Neural cell (in vitro differentiated cells): Measurements from ENCODE around the gene ATP2B2. TPM values are rescaled to one million over a fixed set of nuclear protein-coding genes. Genes with fewer than 3 reads are reported as not detected.

ENCODE experiments used
- H2AFZ ChIP-seq: fragments of 200-600, 300-800 bp; sonication (generic), shearing (Covaris generic); 2 replicates; pipeline ENCODE4 v1.6.0; 2014; ENCODE audit warnings: low read depth, mild to moderate bottlenecking, antibody characterized with exemption, low read length, moderate library complexity
- H3F3A ChIP-seq: fragments of 200-600 bp; shearing (Covaris generic); 2 replicates; pipeline ENCODE4 v1.6.1; 2016; ENCODE audit warnings: mild to moderate bottlenecking, moderate library complexity, mixed read lengths, antibody characterized with exemption, low read length; ENCODE audit not compliant: insufficient read depth, poor library complexity, severe bottlenecking
- H3K27ac ChIP-seq: fragments of 200-600, 300-800 bp; sonication (generic), shearing (Covaris generic); 2 replicates; pipeline ENCODE4 v1.5.1; 2014; ENCODE audit warnings: mild to moderate bottlenecking, low read length, moderate library complexity
- H3K27me3 ChIP-seq: fragments of 300-800, 200-600 bp; sonication (generic), shearing (Covaris generic); 2 replicates; pipeline ENCODE4 v1.6.0; 2014; ENCODE audit warnings: mild to moderate bottlenecking, low read depth, low read length, moderate library complexity; ENCODE audit not compliant: insufficient read depth
- H3K36me3 ChIP-seq: fragments of 300-800, 200-600 bp; sonication (generic), shearing (Covaris generic); 2 replicates; pipeline ENCODE4 v1.5.1; 2014; ENCODE audit warnings: mild to moderate bottlenecking, antibody characterized with exemption, low read length, moderate library complexity; ENCODE audit not compliant: insufficient read depth
- H3K4me2 ChIP-seq: fragments of 300-800, 200-600 bp; sonication (generic), shearing (Covaris generic); 2 replicates; pipeline ENCODE4 v1.6.0; 2014; ENCODE audit warnings: mild to moderate bottlenecking, low read length
- H3K4me3 ChIP-seq: fragments of 300-800, 200-600 bp; sonication (generic), shearing (Covaris generic); 2 replicates; pipeline ENCODE4 v1.5.1; 2014; ENCODE audit warnings: mild to moderate bottlenecking, low read length, moderate library complexity
- H3K79me2 ChIP-seq: fragments of 200-600 bp; shearing (Covaris generic); replicated peaks from 2 replicates; pipeline ENCODE4 v1.6.0; 2014; ENCODE audit warnings: mild to moderate bottlenecking, low read length, moderate library complexity; ENCODE audit not compliant: insufficient read depth
- H3K9ac ChIP-seq: fragments of 300-800, 200-600 bp; sonication (generic), shearing (Covaris generic); 2 replicates; pipeline ENCODE4 v1.6.1; 2016; ENCODE audit warnings: mild to moderate bottlenecking, low read length, mixed read lengths
- H3K9me2 ChIP-seq: fragments of 200-600 bp; shearing (Covaris generic); 2 replicates; pipeline ENCODE4 v1.6.1; 2016; ENCODE audit warnings: mild to moderate bottlenecking, low read length, mixed read lengths; ENCODE audit not compliant: insufficient read depth
- H3K9me3 ChIP-seq: fragments of 200-600, 300-800 bp; sonication (generic), shearing (Covaris generic); 2 replicates; pipeline ENCODE4 v1.6.1; 2016; ENCODE audit warnings: mild to moderate bottlenecking, mixed run types, low read length, moderate library complexity, mixed read lengths
- H4K20me1 ChIP-seq: fragments of 200-600 bp; shearing (Covaris generic); 2 replicates; pipeline ENCODE4 v1.6.1; 2016; ENCODE audit warnings: mild to moderate bottlenecking, mixed run types; ENCODE audit not compliant: insufficient read depth
- EP300 ChIP-seq: fragments of 450-650 bp; conservative IDR thresholded peaks from 2 replicates; pipeline ENCODE4 v1.6.1; 2014; ENCODE audit warnings: antibody characterized with exemption, mild to moderate bottlenecking, moderate library complexity; ENCODE audit not compliant: poor library complexity, severe bottlenecking
- EZH2 ChIP-seq: fragments of 200-600, 300-800 bp; shearing (Covaris generic), sonication (generic); IDR thresholded peaks from 2 replicates; pipeline ENCODE4 v1.6.1; 2014; ENCODE audit warnings: antibody characterized with exemption, low read length, borderline replicate concordance, mild to moderate bottlenecking; ENCODE audit not compliant: insufficient read depth, poor library complexity, severe bottlenecking
- MXI1 ChIP-seq: fragments of 450-650 bp; conservative IDR thresholded peaks from 2 replicates; pipeline ENCODE4 v1.6.1; 2014; ENCODE audit warnings: antibody characterized with exemption, mild to moderate bottlenecking; ENCODE audit not compliant: poor library complexity, severe bottlenecking
- POLR2AphosphoS5 ChIP-seq: IDR thresholded peaks from 2 replicates; pipeline ENCODE4 v1.6.1; 2012
- RAD21 ChIP-seq: fragments of 450-650 bp; conservative IDR thresholded peaks from 2 replicates; pipeline ENCODE4 v1.6.1; 2014; ENCODE audit warnings: antibody characterized with exemption, mild to moderate bottlenecking, moderate library complexity
- SMC3 ChIP-seq: fragments of 450-650 bp; conservative IDR thresholded peaks from 2 replicates; pipeline ENCODE4 v1.6.1; 2014; ENCODE audit warnings: antibody characterized with exemption, mild to moderate bottlenecking, moderate library complexity; ENCODE audit not compliant: poor library complexity
- TAF1 ChIP-seq: IDR thresholded peaks from 2 replicates; pipeline ENCODE4 v1.6.1; 2012; ENCODE audit warnings: low read depth
- polyA plus RNA-seq: library from polyadenylated mRNA; depleted of rRNA; stranded (reverse); fragments of >200 nt; gene quantifications from 2 replicates; pipeline ENCODE4 v1.2.3, GENCODE V29; 2014
- TF ChIP-seq, protein P1 (sequence below): IDR thresholded peaks from 2 replicates; pipeline ENCODE4 v1.6.1; 2012; ENCODE audit warnings: borderline replicate concordance
- TF ChIP-seq, protein P2 (sequence below): fragments of 450-650 bp; IDR thresholded peaks from 2 replicates; pipeline ENCODE4 v1.5.1; 2014; ENCODE audit warnings: antibody characterized with exemption, mild to moderate bottlenecking, moderate library complexity; ENCODE audit not compliant: poor library complexity, severe bottlenecking

ATP2B2 gene
- polyA plus RNA-seq, 1 donor from 2014 or later, result 8.3 TPM

DNA sequence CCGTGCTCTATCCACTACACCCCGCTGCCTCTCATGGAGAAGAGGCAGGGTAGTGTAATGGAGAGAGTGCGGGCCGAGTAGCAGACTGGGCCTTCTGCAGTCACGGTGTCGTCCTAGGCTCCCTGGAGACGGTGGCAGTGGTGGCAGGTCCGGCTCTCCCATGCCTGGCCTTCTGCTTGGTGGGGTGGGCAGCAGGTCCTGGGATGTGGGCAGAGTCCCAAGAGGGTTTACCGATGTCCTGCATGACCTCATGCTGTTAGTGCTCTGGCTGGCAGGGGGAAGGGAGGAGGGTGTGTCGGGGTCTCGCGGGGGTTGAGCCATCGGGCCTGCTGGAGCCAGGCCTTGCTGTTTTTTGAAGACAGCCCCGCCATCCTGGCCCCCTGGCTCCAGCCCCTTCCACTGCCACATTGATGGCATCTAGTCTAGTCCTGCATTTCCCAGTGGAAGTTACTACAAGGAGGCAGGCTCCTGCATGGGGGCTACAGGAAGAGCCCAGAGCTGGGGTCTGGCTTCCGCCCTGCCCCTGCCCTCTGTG lies 110.8 kb downstream of the ATP2B2 start:
- Histone ChIP-seq H3K36me3 (no peaks in the 10 kb centered on the region), H3K9me2 (no peaks in the 10 kb centered on the region), H3K27me3 (no peaks in the 10 kb centered on the region), H4K20me1 (no peaks in the 10 kb centered on the region), H3K4me3 (no peak overlapping the region), H3K4me2 (no peak overlapping the region), H3K27ac (no peak overlapping the region), H3F3A (no peaks in the 10 kb centered on the region), H2AFZ (no peak overlapping the region), H3K9me3 (no peaks in the 10 kb centered on the region), H3K79me2 (no peaks in the 10 kb centered on the region), H3K9ac (no peak overlapping the region)
- TF ChIP-seq, protein P1, sequence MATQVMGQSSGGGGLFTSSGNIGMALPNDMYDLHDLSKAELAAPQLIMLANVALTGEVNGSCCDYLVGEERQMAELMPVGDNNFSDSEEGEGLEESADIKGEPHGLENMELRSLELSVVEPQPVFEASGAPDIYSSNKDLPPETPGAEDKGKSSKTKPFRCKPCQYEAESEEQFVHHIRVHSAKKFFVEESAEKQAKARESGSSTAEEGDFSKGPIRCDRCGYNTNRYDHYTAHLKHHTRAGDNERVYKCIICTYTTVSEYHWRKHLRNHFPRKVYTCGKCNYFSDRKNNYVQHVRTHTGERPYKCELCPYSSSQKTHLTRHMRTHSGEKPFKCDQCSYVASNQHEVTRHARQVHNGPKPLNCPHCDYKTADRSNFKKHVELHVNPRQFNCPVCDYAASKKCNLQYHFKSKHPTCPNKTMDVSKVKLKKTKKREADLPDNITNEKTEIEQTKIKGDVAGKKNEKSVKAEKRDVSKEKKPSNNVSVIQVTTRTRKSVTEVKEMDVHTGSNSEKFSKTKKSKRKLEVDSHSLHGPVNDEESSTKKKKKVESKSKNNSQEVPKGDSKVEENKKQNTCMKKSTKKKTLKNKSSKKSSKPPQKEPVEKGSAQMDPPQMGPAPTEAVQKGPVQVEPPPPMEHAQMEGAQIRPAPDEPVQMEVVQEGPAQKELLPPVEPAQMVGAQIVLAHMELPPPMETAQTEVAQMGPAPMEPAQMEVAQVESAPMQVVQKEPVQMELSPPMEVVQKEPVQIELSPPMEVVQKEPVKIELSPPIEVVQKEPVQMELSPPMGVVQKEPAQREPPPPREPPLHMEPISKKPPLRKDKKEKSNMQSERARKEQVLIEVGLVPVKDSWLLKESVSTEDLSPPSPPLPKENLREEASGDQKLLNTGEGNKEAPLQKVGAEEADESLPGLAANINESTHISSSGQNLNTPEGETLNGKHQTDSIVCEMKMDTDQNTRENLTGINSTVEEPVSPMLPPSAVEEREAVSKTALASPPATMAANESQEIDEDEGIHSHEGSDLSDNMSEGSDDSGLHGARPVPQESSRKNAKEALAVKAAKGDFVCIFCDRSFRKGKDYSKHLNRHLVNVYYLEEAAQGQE, result no peak
- TF ChIP-seq RAD21, result no peak
- TF ChIP-seq, protein P2, sequence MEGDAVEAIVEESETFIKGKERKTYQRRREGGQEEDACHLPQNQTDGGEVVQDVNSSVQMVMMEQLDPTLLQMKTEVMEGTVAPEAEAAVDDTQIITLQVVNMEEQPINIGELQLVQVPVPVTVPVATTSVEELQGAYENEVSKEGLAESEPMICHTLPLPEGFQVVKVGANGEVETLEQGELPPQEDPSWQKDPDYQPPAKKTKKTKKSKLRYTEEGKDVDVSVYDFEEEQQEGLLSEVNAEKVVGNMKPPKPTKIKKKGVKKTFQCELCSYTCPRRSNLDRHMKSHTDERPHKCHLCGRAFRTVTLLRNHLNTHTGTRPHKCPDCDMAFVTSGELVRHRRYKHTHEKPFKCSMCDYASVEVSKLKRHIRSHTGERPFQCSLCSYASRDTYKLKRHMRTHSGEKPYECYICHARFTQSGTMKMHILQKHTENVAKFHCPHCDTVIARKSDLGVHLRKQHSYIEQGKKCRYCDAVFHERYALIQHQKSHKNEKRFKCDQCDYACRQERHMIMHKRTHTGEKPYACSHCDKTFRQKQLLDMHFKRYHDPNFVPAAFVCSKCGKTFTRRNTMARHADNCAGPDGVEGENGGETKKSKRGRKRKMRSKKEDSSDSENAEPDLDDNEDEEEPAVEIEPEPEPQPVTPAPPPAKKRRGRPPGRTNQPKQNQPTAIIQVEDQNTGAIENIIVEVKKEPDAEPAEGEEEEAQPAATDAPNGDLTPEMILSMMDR, result no peak

DNA sequence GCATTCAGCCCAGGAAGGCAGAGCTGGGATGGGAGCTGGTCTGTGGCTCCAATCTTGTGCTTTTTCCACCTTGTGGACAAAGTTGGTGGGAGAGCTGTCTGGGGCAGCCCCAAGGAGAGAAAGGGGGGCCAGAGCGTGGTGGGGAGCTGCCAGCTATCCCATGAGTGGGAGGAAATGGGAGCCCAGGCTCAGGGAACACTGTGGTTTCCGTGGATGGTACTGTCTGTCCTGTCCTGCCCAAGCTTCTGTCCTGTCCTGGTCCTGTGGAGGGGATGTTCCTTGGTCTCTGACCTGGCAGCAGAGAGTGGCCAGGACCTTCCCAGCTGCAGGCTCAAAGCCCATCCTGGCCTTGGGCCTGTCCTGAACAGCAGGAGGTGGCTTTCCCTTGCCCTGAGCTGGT lies 111.9 kb downstream of the ATP2B2 start:
- H3K9me3 ChIP-seq, result peaks cover 7% of the 10 kb centered on the region
- H3K36me3 ChIP-seq, result no peaks in the 10 kb centered on the region
- no peak for TF ChIP-seq POLR2AphosphoS5
- TF ChIP-seq EP300, result no peak
- TF ChIP-seq TAF1, result no peak
- no peak for TF ChIP-seq RAD21
- TF ChIP-seq SMC3, result no peak
- TF ChIP-seq, protein P2, result no peak
- no peak for TF ChIP-seq MXI1
- TF ChIP-seq, protein P1, result no peak
- TF ChIP-seq EZH2, result no peak
- H3K9me2 ChIP-seq, result no peaks in the 10 kb centered on the region
- H3K9ac ChIP-seq, result no peak overlapping the region
- no peaks in the 10 kb centered on the region for H3K79me2 ChIP-seq
- no peak overlapping the region for H3K4me2 ChIP-seq
- no peaks in the 10 kb centered on the region for H3K27me3 ChIP-seq
- no peak overlapping the region for H2AFZ ChIP-seq
- no peaks in the 10 kb centered on the region for H3F3A ChIP-seq
- no peak overlapping the region for H3K27ac ChIP-seq
- no peaks in the 10 kb centered on the region for H4K20me1 ChIP-seq
- no peak overlapping the region for H3K4me3 ChIP-seq
